Measurements from ENCODE around the gene TDG.

Gene TDG

DNA sequence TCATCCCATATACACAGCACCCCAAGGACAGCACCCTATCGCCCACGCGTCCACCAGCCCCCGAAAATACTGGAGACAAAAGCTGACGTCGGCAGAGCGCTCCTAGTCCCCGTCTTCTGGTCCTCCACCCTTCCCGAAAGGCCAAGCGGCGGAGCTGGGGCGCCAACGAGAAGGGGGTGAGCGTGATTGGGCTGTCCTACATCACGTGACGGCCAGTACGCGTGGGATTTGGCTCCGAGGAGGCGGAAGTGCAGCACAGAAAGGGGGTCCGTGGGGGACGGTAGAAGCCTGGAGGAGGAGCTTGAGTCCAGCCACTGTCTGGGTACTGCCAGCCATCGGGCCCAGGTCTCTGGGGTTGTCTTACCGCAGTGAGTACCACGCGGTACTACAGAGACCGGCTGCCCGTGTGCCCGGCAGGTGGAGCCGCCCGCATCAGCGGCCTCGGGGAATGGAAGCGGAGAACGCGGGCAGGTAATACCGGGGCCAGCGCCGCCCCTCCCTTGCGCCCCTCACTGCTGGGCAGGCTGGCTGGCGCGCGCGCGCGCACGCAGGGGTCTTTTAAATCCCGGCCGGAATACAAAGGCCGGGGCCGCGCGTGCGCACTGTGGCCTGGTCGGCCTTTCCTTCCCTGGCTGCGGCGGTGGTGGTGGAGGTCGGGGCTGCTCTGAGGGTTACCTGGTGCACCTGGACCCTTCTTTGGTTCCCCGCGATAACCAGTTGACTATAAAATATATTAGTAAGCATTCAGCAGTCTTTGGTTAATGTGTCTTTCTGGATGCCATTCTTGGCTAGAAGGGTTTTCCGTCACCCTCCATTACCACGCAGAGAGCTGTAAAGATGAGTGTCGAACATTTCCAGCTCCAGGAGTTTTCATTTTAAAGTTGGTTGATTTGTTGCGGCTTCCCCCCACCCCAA lies at the start of gene TDG:
TDG (plus strand) TSS at position 283 of the 915 bp plus-strand sequence; CDS start at position 449, 166 bp downstream.
- peak; percentile 99 for DNase-seq

DNA sequence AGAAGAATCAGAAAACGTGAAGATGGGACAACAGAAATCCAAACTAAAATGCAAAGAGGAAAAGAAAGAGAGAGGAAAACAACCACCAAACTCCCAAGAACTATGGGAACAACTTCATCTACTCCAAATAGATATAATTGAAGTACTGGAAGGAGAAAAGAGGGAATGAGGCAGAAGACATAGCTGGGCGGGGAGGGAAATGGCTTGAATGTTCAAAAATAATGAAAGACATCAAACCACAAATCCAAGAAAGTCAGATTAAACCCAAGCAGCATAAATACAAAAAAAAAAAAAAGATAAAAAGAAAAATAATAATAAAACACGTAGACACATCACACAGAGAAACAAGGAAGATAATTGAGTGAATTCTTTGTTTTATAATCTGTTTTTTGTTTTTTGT lies 47.8 kb upstream of the TDG start:
- no peak for DNase-seq

DNA sequence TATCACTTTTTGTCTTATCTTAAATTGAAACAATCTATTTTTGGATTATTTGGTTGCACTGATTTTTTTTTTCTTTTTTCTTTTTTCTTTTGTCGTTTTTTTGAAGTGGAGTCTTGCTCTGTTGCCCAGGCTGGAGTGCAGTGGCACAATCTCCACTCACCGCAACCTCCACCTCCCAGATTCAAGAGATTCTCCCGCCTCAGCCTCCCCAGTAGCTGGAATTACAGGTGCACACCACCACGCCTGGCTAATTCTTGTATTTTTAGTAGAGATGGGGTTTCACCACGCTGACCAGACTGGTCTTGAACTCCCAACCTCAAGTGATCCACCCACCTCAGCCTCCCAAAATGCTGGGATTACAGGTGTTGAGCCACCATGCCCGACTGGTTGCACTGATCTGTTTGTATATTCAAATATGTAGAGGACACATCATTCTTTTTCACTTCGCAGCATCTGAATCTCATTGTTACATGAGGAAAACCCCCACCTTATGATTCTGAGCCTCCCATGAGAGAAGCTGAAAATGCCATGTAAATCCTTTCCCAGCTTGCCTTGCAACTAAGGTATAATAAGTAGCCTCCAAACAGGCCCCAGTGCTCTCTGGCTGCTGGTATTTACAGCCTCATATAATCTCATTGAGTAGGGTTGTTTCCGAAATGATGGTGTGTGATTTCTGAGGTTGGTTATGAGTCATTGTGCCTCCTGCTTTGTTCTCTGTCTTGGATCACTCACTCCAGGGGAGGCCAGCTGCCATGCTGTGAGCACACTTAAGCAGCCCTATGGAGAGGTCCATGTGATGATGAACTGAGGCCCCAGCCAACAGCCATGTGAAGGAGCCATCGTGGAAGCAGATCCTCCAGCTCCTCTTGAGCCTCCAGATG lies 40.7 kb upstream of the TDG start:
- DNase-seq: peak; percentile 69

DNA sequence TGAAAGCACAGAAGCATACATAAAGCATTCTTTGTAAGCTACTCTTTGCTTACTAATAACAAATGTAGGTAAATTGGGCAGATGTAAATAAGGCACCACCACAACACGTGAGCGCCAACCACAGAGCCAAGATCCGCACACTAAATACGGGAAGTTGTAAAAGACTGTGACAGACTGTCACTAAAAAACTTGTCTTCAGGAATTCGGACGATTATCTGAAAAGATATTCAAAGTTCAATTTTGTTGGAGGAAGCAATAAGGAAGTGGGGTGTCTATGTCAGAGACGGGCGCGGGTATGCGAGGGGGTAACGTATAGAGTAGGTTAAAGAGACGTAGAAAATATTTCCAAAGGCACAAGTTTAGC lies 37.0 kb upstream of the TDG start:
- DNase-seq: no peak

DNA sequence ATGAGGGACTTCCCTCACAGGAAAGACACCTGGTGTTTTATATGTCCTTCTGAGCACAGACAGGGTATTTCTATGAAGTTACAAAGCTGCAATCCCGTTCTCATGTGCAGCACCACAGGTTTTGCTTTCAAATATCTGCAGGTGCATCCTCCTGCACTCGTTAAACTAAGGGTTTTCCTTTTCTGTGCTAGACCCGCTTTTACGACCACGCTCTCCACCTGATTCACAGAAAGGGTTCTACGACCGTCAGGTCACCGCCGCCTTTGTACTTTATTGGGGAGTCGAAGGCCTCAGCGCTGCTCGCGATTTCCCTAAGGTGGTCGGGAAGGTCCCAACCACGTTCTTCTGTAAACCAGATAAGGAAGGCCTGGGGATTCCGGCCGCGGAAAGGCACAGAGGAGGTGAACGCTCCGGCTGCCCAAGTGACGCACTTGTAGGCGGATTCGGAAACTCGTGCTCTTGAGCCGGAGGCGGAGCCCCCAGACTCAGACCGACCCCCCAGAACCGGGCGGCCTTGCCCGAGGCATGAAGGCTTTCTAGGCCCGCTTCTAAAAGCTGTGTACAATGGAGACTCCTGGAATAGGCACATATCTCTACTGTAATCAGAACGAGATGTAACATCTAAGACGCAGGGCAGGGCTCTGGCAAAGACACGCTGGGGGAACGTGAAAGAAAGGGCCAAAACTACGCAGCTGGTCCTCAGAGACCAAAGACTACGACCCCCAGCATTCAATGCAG lies 36.5 kb upstream of the TDG start:
- peak; percentile 98 for DNase-seq

DNA sequence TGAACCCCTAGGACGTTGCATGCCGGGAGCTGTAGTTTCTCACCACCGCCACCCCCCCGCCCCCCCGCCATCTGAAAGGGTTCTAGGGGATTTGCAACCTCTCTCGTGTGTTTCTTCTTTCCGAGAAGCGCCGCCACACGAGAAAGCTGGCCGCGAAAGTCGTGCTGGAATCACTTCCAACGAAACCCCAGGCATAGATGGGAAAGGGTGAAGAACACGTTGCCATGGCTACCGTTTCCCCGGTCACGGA lies 36.0 kb upstream of the TDG start:
- no peak for DNase-seq

DNA sequence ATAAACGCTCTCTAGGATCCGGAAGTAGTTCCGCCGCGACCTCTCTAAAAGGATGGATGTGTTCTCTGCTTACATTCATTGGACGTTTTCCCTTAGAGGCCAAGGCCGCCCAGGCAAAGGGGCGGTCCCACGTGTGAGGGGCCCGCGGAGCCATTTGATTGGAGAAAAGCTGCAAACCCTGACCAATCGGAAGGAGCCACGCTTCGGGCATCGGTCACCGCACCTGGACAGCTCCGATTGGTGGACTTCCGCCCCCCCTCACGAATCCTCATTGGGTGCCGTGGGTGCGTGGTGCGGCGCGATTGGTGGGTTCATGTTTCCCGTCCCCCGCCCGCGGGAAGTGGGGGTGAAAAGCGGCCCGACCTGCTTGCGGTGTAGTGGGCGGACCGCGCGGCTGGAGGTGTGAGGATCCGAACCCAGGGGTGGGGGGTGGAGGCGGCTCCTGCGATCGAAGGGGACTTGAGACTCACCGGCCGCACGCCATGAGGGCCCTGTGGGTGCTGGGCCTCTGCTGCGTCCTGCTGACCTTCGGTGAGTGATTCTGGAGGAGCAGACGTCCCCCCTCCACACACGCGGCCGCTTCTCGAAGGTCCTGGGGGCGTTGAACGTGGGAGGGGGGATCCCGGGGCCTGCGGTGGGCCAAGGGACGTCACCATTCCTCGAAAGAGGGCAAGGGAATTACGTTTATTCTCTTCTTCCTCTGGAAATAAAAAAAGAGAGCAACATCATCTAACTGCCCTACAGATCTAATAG lies 35.5 kb upstream of the TDG start, which contains the start of gene HSP90B1:
HSP90B1 (plus strand) TSS at position 377 of the 753 bp plus-strand sequence; CDS start at position 483, 106 bp downstream.
- peak; percentile 100 for DNase-seq

DNA sequence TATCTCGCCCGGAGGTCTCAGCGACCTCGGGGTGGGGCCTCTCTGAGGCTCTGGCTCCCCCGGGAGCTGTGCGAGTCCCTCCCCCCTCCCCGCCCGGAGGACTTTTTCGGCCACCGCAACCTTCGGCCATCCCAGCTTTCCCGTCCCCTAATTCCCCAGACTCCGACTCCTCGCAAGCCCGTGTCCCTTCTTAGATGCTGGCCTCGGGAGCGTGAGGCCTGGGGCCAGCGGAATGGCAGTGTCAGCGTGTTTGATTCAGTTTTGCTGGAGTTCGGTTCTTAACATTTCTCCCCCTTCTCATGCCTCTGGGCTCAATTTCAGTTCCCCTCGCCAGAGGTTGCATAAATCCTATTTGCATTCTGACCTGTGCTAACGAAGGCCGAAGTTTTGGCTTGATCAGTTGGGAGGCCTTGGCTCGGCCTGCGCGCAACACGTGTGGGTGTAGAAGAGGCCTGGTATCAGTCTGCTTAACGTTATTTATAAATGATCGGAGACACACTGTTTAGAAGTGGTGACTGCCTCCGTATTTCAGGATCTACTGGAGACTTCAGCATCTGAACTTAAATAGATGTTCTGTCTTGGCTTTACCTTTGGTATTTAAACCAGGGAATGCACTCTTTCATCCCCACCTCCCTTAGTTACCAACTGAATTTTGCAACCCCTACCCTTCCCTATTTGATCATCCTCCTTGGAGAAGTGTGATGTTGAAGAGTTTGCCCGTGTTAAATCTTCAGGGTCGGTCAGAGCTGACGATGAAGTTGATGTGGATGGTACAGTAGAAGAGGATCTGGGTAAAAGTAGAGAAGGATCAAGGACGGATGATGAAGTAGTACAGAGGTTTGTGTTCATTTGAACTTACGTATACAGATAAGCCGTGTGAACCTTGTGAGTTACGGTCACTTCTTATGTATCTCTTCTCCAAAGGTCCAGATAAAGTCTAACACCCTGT lies 34.6 kb upstream of the TDG start:
- peak; percentile 50 for DNase-seq

DNA sequence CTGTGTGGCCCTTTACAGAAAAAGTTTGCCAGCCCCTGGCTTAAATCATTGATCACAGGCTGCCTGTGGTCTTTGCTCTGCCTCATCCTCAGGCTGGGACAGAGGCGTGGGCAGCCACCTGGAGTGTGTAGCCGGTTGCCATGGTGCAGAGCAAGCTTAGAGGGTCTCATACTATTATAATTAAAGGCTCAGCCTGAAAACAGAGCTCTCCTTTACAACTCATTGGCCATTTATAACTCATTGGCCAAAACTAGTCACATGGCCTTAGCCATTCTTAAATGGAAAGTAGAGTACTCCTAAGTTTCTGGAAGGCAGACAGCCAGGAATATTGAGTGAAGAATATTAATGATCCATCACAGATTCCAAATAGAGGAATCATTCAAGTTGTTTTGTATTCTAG lies 32.4 kb upstream of the TDG start:
- peak; percentile 52 for DNase-seq

DNA sequence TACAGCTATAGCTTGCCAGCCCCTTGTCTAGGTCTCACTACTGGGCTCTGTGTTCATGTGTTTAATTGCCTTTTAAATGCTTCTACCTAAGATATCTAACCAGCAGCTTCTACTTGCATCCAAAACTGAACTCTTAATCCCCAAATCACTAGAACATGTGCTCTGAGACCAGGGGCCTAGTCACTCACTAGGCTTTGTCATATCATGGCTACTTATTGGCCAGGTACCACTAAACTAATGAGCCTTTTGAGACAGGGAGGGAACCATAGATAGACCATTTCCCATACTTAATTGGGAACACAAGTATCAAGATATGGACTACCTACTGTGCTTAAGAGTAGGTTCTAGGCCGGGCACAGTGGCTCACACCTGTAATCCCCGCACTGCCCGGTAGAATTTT lies 29.0 kb upstream of the TDG start:
- no peak for DNase-seq

DNA sequence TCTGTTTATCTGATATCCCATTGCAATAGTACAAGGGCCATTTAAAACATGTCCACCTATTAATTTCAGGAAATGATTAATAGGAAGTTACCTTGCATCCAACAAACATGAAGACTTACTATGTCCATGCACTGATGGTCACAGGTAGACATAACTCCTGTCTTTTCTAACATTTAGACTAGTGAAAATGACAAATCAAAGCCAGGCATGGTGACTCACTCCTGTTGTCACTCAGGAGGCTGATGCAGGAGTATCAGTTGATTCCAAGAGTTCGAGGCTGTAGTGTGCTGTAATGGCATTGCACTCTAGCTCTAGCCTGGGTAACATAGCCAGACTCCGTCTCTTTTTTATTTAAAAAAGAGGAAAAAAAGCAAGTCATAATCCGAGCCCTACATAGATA lies 20.7 kb upstream of the TDG start:
- no peak for DNase-seq

DNA sequence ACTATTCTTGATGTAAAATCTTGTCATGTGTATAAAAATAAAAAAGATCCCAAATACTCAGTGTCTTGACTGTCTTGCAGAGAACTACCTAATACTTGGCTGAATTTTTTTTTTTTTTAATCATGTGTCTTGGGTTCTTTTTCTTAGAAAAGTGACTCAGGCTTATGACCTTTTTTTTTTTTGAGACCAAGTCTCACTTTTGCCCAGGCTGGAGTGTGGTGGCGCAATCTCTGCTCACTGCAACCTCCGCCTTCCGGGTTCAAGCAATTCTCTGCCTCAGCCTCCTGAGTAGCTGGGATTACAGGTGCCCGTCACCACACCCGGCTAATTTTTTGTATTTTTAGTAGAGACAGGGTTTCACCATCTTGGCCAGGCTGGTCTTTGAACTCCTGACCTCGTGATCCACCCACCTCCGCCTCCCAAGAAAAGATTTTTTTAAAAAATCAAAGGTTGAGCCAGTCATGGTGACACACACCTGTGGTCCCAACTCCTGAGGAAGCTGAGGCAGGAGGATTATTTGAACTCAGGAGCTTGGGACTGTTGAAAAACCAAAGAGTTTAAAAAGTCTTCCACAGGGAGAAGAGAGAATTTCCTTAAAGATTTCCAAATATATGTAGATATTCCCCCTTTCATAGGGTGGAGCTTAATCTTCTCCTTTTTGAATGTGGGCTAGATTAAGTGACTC lies 17.7 kb upstream of the TDG start:
- DNase-seq: no peak

DNA sequence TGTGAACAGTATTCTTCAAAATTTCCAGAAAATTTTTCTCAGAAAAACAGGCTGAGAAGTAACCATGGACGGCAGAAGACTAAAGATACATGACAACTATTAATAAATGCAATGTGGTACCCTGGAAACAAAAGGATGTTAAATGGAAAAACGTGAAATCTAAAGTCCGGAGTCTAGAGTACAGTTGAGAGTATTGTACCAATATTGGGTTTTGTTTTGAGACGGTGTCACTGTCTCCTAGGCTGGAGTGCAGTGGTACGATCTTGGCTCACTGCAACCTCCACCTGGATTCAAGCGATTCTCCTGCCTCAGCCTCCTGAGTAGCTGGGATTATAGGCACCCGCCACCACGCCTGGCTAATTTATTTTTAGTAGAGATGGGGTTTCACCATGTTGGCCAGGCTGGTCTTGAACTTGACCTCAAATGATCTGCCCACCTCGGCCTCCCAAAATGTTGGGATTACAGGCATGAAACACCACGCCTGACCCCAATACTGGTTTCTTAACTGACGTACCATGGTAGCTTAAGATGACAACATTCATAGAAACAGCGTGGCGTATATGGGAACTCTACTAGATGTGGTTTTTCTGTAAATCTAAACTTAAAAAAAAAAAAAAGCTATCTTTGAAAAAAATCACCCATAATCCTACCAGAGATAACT lies 16.8 kb upstream of the TDG start:
- no peak for DNase-seq

DNA sequence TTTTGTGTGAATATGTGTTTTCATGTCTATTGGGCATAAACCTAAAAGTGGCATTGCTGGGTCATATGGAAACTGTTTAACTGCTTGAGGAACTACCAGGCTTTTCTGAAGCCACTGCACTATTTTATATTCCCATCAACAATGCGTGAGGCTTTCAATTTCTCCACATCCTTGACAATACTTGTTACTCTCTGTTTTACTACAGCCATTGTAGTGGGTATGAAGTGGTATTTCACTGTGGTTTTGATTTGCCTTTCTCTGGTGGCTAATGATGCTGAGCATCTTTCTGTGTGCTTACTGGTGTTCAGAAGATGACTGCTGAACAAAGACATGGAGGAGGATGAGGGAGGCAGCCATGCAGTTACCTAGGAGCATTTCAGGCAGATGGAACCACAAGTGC lies 13.2 kb upstream of the TDG start:
- no peak for DNase-seq

DNA sequence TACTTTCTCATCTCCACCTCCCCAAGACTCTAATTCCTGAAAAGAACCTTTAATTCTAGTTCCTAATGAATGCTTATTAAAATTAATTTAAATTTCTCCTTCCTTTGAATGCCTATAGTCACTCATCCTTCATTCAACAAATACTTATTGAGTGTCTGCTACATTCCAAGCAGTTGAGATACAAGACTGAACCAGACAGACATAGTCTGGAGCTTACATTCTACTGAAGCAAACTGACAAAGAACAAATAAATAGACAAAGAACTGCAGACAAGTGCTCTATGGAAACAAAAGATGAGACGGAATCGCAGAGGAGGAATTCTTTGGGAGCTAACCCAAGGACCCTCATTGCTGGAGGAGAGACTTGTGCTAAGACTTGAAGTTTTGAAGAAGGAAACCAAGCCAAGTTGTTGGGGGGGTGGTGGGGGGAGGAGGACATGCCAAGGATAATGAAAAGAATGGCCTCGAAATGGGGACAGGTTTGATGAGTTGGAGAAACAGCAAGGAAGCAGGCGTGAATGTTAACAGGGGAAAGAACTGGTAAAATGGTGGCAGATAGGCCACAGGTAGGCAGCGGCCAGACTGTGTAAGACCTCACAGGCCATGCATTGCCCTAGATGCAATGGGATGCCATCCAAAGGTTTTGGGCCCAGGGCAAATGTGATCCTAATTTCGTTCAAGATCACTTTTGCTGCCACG lies 9.7 kb upstream of the TDG start:
- DNase-seq: peak; percentile 41

DNA sequence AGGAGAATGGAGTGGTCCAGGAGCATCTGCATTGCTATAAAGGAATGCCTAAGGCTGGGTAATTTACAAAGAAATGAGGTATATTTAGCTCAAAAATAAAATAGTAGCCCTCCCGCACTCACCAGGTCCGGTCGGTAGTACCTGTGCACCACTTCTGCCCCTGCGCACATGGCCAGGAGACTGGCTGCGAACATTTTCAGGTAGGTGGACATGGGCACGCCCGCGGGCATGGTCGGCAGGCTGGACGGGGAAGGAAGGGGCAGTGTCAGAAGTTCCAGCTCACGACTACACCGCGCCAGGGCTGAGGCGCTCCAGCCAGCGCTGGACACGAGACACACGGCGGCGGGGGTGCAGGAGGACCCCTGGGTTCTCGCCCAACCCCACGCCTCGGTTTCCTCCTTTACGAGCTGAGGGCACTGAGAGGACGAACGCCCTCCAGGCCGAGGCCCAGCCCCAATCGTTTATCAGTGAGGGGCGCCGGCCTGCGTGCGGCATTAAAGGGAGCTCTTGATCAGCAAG lies 9.1 kb upstream of the TDG start:
- peak; percentile 46 for DNase-seq

DNA sequence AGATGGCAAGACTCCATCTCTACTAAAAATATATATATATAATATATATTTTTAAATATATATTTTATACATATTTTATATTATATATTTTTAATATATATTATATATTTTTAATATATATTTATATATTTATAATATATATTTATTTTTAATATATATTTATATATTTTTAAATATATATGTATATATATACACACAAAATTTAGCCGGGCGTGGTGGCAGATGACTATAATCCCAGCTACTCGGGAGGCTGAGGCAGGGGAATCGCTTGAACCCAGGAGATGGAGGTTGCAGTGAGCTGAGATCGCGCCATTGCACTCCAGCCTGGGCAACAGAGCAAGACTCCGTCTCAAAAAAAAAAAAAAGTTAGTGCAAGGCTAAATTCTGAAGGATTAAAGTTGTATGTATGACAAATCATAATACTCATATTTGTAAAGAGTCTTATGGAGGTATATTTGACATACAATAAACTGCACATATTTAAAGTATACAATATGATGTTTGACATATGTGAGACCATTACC lies 7.7 kb upstream of the TDG start:
- no peak for DNase-seq

DNA sequence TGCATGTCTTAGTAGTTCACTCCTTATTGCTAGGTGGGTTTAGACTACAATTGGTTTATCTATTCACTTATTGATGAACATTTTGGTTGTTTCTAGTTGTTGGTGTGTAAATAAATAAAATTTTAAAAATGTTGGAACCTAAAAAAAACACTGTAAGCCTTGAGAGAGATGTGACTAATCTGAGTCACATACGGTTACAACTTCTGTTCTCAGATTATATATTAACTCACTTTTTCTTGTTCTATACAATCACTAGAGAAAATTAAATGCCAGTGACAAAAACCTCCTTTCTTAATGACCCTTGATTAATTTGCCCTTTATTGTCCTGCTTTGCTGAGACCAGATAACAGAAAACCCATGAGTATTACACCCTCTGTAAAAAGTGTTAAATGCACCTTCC lies 7.1 kb upstream of the TDG start:
- DNase-seq: no peak

DNA sequence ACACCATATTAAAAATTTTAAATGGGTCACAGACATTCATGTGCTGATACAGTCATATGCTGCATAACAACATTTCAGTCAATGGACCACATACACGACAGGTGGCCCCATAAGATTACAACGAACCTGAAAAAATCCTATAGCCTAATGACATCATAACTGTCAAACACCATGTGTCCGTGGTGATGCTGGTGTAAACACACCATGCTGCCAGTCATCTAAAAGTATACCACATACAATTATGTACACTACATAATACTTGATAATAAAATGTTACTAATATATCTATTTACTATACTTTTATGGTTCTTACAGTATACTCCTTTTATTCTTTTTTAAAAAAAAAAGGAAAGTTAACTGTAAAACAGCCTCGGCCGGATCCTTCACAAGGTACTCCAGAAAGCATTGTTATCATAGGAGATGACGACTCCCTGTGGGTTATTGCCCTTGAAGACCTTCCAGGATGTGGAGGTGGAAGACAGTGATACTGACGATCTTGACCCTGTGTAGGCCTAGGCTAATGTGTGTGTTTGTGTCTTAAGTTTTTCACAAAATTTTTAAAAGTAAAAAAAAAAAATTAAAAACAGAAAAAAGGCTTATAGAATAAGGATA lies 5.0 kb upstream of the TDG start:
- DNase-seq: peak; percentile 52
